NCI-H1092 treated with DMSO at 0.1 percent for 48 hours (cell line): ENCODE measurements around the gene RXFP4.
A peak's percentile ranks its signal among the peaks of the same experiment; 100 is the strongest.
"Not testable (repeated sequence)": the region's sequence is repeated elsewhere in the genome, so short reads cannot be mapped to it uniquely, and the experiment has no call there.

Experiments
- DNase-seq: peaks from one replicate; lab custom pipeline; 2025; lab: John Stamatoyannopoulos, UW

RXFP4 gene, protein sequence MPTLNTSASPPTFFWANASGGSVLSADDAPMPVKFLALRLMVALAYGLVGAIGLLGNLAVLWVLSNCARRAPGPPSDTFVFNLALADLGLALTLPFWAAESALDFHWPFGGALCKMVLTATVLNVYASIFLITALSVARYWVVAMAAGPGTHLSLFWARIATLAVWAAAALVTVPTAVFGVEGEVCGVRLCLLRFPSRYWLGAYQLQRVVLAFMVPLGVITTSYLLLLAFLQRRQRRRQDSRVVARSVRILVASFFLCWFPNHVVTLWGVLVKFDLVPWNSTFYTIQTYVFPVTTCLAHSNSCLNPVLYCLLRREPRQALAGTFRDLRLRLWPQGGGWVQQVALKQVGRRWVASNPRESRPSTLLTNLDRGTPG

GRCh38 chr1:155940993-155941844 is at the start of gene RXFP4:
Gene RXFP4 (plus strand): TSS chr1:155941638. CDS start chr1:155941710, 72 bp downstream.
- peak; percentile 74 for DNase-seq

DNA sequence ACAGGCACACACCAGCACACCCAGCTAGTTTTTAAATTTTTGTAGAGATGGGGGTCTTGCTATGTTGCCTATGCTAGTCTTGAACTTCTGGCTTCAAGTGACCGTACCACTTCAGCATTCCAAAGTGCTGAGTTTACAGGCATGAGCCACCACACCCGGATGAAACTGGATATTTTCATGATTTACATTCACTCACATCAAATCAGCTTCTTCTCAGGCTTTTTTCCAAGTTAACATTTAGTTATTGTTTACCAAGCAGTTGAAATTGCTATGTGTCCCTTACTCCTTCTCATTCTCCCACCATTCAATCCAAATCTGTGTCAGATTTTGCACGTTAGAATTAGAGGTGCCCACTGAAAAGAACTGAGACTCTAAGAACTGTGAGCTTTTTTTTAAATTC is 48.6 kb upstream of the RXFP4 start:
- no peak for DNase-seq

DNA sequence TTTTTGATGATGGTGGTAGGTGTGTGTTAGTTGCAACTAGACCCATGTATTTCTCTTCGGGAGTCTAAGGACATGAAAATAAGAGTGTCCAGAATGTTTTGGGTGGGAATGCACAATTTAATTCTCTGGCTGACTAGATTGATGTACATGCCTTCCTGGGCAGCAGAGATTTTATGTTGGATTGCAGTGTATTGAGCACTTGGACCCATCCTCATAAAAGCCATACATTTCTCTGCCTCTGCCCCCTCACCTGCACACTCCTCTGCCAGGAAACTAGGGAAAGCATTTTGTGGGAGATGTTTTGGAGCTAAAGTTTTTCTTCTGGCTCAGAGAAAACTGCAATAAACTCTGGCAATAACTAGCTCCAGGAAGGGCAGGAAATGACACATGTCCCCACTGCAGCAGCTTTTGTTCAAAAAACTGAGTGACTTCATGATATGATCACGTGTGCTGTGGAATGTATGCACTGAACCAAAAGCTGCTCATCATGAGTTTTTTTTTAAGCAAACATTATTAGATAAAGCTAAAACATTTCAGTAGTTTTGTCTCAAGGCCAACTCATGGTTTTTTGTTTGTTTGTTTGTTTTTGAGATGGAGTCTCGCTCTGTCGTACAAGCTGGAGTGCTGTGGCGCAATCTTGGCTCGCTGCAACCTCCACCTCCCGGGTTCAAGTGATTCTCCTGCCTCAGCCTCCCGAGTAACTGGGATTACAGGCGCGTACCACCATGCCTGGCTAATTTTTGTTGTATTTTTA is 47.9 kb upstream of the RXFP4 start:
- DNase-seq: no peak

GRCh38 chr1:155895617-155896016 is 45.8 kb upstream of the RXFP4 start:
- not testable (repeated sequence) for DNase-seq

DNA sequence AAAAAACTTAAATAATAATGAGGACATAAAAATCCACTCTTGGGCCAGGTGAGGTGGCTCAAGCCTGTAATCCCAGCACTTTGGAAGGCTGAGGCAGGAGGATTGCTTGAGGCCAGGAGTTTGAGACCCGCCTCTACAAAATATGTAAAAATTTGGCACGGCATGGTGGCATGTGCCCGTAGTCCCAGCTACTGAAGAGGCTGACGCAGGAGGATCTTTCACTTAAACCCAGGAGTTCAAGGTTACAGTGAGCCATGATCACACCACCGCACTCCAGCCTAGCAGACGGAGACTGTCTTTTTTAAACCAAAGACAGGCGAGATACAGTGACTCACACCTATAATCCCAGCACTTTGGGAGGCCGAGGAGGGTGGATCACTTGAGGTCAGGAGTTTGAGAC is 45.0 kb upstream of the RXFP4 start:
- DNase-seq: not testable (repeated sequence)

GRCh38 chr1:155897746-155898145 is 43.7 kb upstream of the RXFP4 start:
- no peak for DNase-seq

DNA sequence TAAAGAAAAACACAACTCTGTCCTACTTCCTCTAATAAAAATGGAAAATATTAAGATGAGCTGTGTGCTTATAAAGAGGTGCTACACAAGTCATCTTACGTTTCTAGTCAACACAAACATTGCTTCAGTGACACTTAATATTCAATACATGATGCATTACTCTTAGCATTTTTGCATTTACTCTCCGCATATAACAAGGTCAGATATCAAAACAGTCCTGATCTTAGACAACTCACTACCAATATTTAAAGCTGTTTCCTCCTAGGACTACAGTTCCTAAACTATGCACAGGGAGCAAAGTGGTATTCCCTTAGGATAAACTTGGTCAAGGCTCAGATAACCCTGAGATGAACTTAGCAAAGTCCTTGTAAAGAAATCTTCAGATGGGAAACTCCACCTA is 42.5 kb upstream of the RXFP4 start:
- DNase-seq: no peak

- DNase-seq: no peak
Observed at GRCh38 chr1:155899683-155900082, 41.8 kb upstream of the RXFP4 start.

- DNase-seq: no peak
Observed at GRCh38 chr1:155900161-155900560, 41.3 kb upstream of the RXFP4 start.

DNA sequence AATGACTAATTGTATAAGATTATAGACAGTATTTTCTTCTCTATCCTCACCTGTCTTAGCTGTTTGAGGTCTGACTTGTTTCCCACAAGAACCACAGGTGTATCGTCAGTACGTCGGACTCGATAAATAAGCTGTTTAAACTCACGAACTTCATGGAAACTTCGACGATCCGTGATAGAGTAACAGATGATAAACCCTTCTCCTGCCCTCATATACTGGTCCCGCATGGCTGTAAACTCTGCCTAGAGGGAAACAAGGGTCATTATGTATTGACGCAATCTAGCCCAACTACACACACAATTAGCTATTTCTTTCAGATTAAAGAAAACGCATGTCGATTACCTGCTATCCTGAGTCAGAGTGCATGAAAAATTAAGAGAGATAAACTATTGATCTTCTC is 37.2 kb upstream of the RXFP4 start:
- no peak for DNase-seq

- no peak for DNase-seq
Observed at GRCh38 chr1:155909894-155910293, 31.5 kb upstream of the RXFP4 start.

GRCh38 chr1:155910621-155911121 is 30.8 kb upstream of the RXFP4 start:
- DNase-seq: peak; percentile 69

GRCh38 chr1:155911156-155912055 is 30.0 kb upstream of the RXFP4 start, which contains the start of gene RIT1:
Gene RIT1 (minus strand): TSS chr1:155911349. CDS start chr1:155910761, 588 bp downstream.
- DNase-seq: peak; percentile 78

- no peak for DNase-seq
Observed at GRCh38 chr1:155912056-155912536, 29.3 kb upstream of the RXFP4 start.

- DNase-seq: no peak
Observed at GRCh38 chr1:155913969-155914757, 27.3 kb upstream of the RXFP4 start.

GRCh38 chr1:155918660-155919059 is 22.8 kb upstream of the RXFP4 start:
- no peak for DNase-seq

- DNase-seq: no peak
Observed at GRCh38 chr1:155919801-155920200, 21.6 kb upstream of the RXFP4 start.

- no peak for DNase-seq
Observed at GRCh38 chr1:155920717-155921116, 20.7 kb upstream of the RXFP4 start.

GRCh38 chr1:155925506-155925905 is 15.9 kb upstream of the RXFP4 start:
- no peak for DNase-seq

DNA sequence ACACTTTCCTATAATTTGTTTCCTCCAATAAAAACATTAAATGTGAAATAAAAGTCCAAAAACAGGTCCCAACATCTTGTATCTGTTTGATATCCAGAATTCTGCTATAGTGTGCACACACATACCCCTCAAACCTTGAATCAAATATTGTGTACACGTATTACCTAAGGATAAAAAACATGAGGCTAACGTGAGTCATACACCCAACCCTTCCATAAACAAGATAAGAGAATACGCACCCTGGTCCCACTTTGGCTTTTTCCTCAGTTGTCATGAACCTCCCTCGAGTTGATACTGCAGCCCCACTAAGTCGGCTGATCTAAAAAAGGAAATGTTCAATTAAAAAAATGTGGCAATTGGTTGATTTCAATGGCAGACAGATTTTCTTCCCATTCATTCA is 12.4 kb upstream of the RXFP4 start:
- DNase-seq: no peak
